Central memory CD8-positive, alpha-beta T cell (primary cell): ENCODE measurements around the gene TBC1D10A.

ENCODE experiments used
- ATAC-seq: fragments of 150-1000 bp; cut with Tn5 transposase; replicated peaks from 2 replicates; pipeline ENCODE4 v1.10.0; 2022; ENCODE audit warnings: mild to moderate bottlenecking, moderate FRiP score, moderate number of reproducible peaks; ENCODE audit not compliant: poor library complexity, severe bottlenecking; ENCODE audit errors: extremely low read depth
- DNase-seq, 2 donors: peaks; one replicate each; pipeline ENCODE4 v3.0.0; 2021; ENCODE audit warnings: low spot score in 2 of 2
- H3K27ac Mint-ChIP-seq: one replicate; pipeline ENCODE4 v1.8.0; 2022; ENCODE audit warnings: low read depth, mild to moderate bottlenecking, moderate library complexity, mixed read lengths
- H3K27me3 Mint-ChIP-seq: one replicate; pipeline ENCODE4 v1.8.0; 2022; ENCODE audit warnings: mixed read lengths
- H3K36me3 Mint-ChIP-seq: one replicate; pipeline ENCODE4 v1.8.0; 2022; ENCODE audit warnings: mild to moderate bottlenecking, moderate library complexity, mixed read lengths; ENCODE audit not compliant: insufficient read depth
- H3K4me1 Mint-ChIP-seq: one replicate; pipeline ENCODE4 v1.8.0; 2022; ENCODE audit warnings: mixed read lengths
- H3K4me3 Mint-ChIP-seq: one replicate; pipeline ENCODE4 v1.8.0; 2022; ENCODE audit warnings: mild to moderate bottlenecking, moderate library complexity, mixed read lengths
- H3K9me3 Mint-ChIP-seq: one replicate; pipeline ENCODE4 v1.8.0; 2022; ENCODE audit warnings: mixed read lengths

Gene TBC1D10A

DNA sequence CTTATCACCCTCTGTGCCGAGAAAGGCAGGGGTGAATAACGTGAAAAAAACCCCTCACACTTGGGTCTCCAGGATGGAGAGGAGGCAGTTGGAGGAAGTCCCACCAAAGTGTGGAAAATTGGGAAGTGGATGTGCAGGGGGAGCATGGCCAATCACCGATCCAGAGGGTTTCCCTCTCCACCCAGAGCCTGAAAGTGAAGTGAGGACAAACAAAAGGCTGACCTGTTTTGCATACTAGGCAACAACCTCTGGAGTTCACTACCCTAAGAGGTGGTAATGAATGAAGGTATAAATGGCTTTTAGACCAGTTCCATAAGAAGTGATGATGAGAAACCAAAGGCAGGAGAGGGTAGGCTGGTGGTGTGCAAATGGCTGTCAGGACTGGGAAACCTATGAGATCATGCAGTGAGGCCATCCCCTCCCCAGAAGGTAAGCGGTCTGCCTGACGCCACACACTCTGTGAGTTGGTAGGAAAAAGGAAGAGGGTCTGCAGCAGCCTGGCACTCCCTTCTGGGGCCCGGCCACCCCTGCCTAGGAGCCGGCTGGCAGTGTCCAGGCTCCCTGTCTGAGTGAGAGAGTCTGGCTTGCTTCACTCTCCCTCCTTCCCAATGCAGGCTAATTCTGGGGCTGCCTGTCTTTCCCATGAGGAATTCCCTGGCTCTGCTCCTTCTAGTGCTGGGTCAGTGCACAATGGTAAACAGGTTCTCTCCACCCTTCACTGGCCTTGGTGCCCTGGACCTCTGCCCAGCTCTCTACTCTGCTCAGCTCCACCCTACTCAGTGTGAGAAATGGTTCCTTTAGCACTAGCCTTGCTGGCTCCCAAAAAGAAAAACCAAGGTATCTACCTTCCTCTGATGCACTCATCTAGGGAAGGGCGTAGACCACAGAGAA, 15.6 kb downstream of the TBC1D10A start:
- DNase-seq (no peak), ATAC-seq (no peak)
- Mint-ChIP-seq H3K27ac (peak overlapping the region; percentile 92), H3K27me3 (no peaks in the 10 kb centered on the region), H3K4me3 (peak overlapping the region; percentile 60), H3K36me3 (peaks cover 9% of the 10 kb centered on the region), H3K9me3 (no peaks in the 10 kb centered on the region), H3K4me1 (peaks cover 86% of the 10 kb centered on the region)

DNA sequence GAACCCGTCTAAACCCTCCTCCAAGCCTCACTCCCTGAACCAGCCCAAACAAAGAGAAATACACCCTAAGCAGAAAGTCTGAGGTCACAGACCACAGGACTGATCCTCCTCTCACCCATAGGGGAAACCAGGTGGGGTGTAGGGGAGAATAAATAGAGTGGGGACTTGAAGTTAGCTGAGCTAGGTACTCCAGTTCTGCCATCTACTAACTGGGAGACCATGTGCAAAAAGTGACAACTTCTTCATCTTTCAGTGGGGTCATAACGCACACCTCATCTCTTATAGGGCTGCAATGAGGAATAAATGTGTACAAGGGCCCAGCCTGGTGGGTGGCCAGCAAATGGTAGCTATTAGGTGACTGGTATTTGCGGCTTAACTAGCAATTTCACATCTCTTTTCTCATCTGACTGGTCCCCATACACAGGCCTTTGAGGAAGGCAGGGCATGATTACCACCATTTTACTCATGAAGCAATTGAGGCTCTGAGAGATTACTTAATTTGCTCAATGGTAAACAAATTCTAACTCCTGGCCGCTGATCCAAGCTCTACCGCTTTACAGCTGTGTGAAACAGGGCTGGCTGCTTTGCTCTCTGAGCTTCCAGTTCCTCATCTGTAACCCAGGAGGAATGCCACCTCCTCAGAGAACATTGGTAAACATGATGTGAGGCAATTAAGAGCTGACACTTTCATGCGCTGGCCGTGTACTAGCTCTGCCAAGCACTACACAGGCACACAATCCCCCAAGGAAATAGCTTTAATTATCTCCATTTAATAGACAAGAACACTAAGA, 16.6 kb downstream of the TBC1D10A start:
- ATAC-seq (peak; percentile 37), DNase-seq (no peak)
- peaks cover 86% of the 10 kb centered on the region for H3K4me1 Mint-ChIP-seq
- peak overlapping the region; percentile 60 for H3K4me3 Mint-ChIP-seq
- peaks cover 9% of the 10 kb centered on the region for H3K36me3 Mint-ChIP-seq
- no peaks in the 10 kb centered on the region for H3K27me3 Mint-ChIP-seq
- no peaks in the 10 kb centered on the region for H3K9me3 Mint-ChIP-seq
- H3K27ac Mint-ChIP-seq = peak overlapping the region; percentile 92

DNA sequence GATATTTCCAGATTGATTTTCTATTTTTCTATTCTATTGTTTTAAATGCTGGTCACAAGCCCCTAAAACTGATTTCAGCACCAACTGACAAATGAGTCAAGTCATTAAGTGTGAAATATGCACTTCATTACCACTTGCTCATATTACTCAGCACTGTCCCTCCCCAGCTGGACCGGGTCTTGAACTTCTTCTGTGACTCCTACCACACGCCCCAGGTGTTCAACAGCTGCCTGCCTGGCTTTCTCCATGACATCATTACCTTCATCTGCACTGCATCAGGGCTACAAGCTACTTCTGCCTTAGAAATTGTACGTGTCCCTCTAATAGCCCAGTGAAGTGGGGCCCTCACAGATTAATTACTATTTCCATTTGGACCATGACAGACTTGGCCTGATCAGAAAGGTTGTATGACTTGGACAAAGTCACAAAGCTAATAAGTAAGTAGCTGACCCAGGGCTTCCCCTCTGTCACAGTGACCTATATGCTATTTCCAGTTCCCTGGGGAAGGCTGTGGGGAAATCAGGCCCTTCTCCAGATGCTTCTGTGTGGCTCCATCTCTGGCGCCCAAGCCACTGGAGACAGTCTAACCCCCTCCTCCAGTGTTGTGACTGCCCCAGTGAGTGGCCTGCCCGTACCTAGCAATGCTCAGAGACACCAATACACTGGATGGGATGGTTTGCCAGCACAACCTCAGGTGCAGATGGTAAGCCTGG, 18.1 kb downstream of the TBC1D10A start:
- Mint-ChIP-seq H3K36me3 (peaks cover 9% of the 10 kb centered on the region), H3K4me3 (peak overlapping the region; percentile 76), H3K4me1 (peaks cover 91% of the 10 kb centered on the region)

DNA sequence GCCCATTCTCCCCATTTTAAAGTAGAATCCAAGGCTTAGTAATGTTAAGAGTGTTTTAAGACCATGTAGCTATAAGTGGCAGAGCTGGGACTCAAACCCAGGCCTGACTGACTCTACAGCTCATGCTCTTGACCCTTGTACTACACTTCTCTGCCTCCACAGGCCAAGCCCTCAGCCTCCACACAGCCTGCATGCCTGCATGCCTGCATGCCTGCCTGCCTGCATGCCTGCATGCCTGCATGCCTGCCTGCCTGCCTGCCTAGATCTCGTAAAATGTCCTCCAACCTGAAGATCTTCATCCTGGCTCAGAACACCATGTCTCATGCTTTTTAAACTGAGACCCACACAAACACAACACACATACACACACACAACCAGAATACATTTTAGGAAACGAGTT, 18.6 kb downstream of the TBC1D10A start:
- Mint-ChIP-seq H3K27me3 (no peaks in the 10 kb centered on the region), H3K4me1 (peaks cover 94% of the 10 kb centered on the region), H3K27ac (peak overlapping the region; percentile 92), H3K36me3 (peaks cover 9% of the 10 kb centered on the region), H3K9me3 (no peaks in the 10 kb centered on the region), H3K4me3 (peak overlapping the region; percentile 76)
- ATAC-seq (no peak), DNase-seq (no peak)

More for the DNA sequence above, 18.1 kb downstream of the TBC1D10A start:
- peak overlapping the region; percentile 92 for H3K27ac Mint-ChIP-seq
- ATAC-seq = no peak
- no peak for DNase-seq
- no peaks in the 10 kb centered on the region for H3K9me3 Mint-ChIP-seq
- no peaks in the 10 kb centered on the region for H3K27me3 Mint-ChIP-seq

DNA sequence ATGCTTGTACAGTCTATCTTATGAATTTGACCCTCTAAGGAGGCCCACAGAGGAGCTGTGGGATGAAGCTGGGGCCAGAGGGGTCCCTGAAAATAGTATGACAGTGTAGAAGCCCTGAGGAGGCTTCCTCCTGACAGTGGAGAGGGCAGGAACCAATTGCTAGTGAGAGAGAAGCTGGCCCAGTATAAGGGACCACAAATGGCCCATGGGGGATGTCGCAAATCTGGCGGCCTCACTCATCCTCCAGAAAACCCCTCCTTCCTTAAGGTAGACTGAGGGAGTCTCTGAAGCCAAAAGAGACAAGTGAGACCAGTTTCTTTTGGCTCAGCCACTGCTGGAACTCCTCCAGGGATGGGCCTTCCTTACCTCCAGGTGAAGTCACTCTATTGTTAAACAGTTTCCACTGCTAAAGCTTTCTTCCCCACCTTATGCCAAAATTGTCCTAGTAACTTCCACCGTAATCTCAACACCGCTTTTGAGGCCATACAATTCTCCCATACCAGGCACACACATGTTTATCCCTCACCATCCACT, 19.6 kb downstream of the TBC1D10A start:
- Mint-ChIP-seq H3K4me1 (peaks cover 94% of the 10 kb centered on the region), H3K27me3 (no peaks in the 10 kb centered on the region), H3K4me3 (peak overlapping the region; percentile 76), H3K27ac (peak overlapping the region; percentile 92), H3K36me3 (peaks cover 12% of the 10 kb centered on the region), H3K9me3 (no peaks in the 10 kb centered on the region)
- ATAC-seq (no peak), DNase-seq (no peak)

DNA sequence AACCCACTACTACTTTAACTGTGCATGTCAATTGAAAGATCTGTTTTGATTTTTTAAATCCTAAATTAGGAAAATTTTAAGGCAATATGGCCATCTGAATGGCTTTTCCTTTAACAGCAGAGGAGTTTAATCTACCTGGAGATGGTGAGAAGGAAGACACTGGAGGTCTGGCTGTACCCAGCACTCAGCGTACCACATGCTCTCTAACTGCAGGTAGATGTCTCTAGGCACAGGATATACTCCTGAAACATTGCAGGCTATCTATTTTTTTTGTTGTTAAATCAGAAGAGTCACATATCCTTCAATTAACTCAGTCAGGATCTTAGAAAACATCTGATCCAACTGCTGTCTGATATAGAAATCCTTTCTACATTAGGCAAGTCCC, 20.1 kb downstream of the TBC1D10A start:
- H3K27me3 Mint-ChIP-seq = no peaks in the 10 kb centered on the region
- peak; percentile 25 for ATAC-seq

DNA sequence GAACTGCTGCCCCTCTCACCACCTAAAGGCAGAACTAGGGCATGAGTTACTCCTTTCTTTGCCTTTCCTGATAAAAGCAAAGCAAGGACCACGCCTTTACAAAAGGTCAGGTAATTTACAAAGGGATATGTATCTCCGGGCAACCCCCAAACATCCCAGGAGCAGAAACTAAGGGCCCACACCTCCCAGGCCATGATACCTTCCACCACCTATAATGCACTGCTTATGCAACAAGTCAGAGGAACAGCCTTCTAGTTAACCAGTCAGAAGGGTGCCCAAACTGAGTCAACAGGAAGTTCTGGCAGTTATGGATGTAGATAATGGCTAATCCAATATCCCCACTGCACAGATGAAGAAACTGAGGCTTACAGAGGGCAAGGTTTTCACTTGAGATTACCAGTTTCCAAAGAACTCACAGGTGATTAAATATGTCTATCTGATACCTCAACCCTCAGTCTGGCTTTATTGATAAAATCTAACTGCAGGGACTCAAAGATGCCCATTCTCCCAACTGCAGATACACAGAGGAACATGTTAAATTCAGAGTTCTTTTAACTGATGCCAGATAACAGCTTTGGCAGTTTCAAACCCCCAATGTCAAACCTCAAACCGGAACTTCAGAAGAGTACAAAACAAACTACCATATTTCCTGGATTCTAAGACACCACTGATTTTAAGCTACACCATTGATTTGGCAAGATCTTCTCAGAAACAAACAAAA, 20.7 kb downstream of the TBC1D10A start:
- Mint-ChIP-seq H3K27ac (peak overlapping the region; percentile 92), H3K27me3 (no peaks in the 10 kb centered on the region), H3K9me3 (no peaks in the 10 kb centered on the region), H3K4me3 (peak overlapping the region; percentile 76), H3K4me1 (peaks cover 94% of the 10 kb centered on the region), H3K36me3 (peaks cover 12% of the 10 kb centered on the region)
- DNase-seq = no peak
- peak; percentile 74 for ATAC-seq

More for the DNA sequence above, 20.1 kb downstream of the TBC1D10A start:
- Mint-ChIP-seq H3K4me1 (peaks cover 94% of the 10 kb centered on the region), H3K9me3 (no peaks in the 10 kb centered on the region), H3K36me3 (peaks cover 12% of the 10 kb centered on the region), H3K4me3 (peak overlapping the region; percentile 76), H3K27ac (peak overlapping the region; percentile 92)
- no peak for DNase-seq

DNA sequence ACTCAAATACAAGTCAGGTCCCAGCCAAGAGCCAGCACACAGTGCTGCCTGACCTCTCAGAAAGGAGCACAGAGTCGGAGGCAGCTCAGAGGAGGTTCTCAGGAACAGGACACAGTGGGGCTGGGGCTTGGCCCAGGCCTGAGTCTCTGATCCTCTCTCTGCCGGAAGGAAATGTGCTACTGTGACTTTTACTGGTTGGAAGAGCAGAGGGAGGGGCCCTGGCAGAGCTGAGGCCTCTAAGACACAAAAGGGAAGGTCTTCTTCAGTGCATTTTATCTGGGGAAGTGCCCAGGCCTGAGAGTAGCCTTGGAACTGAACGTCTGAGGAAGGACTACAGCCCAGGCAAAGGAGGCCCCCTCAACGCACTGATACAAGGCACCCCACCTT, 21.2 kb downstream of the TBC1D10A start:
- Mint-ChIP-seq H3K4me1 (peaks cover 92% of the 10 kb centered on the region), H3K9me3 (no peaks in the 10 kb centered on the region), H3K36me3 (peaks cover 9% of the 10 kb centered on the region), H3K4me3 (peak overlapping the region; percentile 76), H3K27me3 (no peaks in the 10 kb centered on the region), H3K27ac (peak overlapping the region; percentile 92)
- peak; percentile 61 for ATAC-seq
- DNase-seq = peak; percentile 31 to 35

DNA sequence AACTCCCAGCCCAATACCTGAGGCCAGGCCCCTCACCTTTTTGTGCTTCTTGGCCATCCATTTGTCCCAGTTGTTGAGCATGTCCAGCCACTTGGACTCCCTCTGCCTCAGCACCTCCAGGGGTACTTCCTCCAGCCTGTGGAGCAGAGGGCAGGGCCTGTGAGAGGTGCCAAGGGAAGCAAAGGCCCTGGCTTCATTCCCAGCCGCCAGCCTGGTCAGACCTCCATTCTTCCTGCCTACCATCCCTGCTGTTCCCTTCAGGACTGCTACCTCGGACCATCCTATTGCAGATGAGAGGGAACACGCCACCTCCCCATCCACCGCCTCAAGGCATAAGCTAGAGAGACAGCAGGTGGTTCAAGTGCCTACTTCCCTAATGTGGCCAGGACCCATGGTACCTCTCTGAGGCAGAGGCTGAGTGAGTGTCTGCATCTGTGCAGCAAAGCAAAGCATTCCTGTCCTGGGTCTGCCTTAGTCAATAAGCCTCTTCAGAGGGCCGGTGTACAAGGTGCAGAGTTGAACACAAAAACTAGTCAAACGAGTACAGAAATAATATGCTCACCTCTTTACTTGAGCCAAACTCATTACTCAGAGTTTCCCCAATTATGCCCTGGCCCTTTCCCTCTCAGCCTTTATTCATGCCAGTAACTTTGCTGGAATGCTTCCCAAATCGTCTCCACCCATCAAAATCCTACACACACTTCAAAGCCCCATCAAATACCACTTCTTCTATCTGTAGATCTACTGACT, 22.1 kb downstream of the TBC1D10A start:
- DNase-seq (no peak), ATAC-seq (no peak)
- peak overlapping the region; percentile 76 for H3K4me3 Mint-ChIP-seq
- H3K4me1 Mint-ChIP-seq = peaks cover 84% of the 10 kb centered on the region
- no peaks in the 10 kb centered on the region for H3K27me3 Mint-ChIP-seq
- H3K27ac Mint-ChIP-seq = peak overlapping the region; percentile 92
- no peaks in the 10 kb centered on the region for H3K9me3 Mint-ChIP-seq
- peaks cover 12% of the 10 kb centered on the region for H3K36me3 Mint-ChIP-seq

DNA sequence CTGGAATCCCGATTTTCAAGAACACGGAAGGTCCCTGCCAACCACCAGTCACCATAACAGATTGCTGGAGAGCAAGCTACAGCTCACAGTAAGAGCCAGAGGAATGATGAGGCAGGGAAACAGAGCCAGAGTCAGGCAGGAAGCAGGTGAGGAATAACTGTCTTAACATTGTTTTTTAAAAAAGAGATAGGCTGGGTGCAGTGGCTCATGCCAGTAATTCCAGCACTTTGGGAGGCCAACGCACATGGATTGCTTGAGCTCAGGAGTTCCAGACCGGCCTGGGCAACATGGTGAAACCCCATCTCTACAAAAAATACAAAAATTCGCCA, 24.0 kb downstream of the TBC1D10A start:
- Mint-ChIP-seq H3K27me3 (no peaks in the 10 kb centered on the region), H3K9me3 (no peaks in the 10 kb centered on the region), H3K27ac (peak overlapping the region; percentile 92), H3K36me3 (peaks cover 22% of the 10 kb centered on the region), H3K4me3 (peak overlapping the region; percentile 60), H3K4me1 (peaks cover 78% of the 10 kb centered on the region)
- DNase-seq = no peak
- no peak for ATAC-seq

DNA sequence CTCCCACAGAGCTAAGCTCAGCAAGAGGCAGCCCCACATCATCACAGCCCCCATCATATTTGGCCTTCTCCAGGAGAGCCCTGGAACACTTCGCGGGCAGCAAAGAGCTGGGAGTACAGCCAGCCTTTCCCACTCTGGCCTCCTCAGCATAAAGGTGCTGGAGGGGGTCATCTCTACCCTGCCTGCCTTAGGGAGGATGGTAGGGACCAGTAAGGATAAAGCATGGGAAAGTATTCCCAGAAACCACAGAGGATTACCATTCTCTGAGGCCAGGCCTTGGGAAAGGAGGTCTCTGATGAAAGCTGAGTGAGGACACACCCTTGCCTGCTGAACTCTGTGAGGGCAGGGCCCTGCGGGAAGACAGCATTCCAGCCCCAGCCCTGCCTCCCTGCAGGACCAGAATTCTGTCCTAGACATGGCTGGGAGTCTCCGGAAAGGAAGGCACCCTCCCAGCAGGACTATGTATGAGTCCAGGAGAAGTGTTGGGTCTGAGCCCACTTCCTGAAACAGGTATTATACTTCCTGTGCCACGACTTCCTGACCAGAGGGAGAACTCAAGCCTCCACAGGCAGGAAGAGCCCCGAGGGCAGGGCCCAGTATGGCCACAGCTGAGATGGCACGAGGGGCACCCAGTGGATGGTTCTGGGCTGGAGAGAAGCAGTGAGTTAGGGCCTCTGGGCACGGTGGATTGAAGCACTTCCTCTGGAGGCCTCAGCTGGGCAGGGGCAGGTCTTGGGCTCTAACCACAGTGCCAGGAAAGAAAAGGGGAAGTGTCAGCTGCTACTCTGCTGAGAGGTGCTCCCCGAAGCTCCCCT, 24.5 kb downstream of the TBC1D10A start:
- H3K4me3 Mint-ChIP-seq = peak overlapping the region; percentile 63
- peaks cover 73% of the 10 kb centered on the region for H3K4me1 Mint-ChIP-seq
- no peak for ATAC-seq
- H3K36me3 Mint-ChIP-seq = peaks cover 23% of the 10 kb centered on the region
- no peaks in the 10 kb centered on the region for H3K9me3 Mint-ChIP-seq
- peak overlapping the region; percentile 92 for H3K27ac Mint-ChIP-seq
- H3K27me3 Mint-ChIP-seq = no peaks in the 10 kb centered on the region
- no peak for DNase-seq
